ENCODE results near the gene ZNF281.

Gene ZNF281

DNA sequence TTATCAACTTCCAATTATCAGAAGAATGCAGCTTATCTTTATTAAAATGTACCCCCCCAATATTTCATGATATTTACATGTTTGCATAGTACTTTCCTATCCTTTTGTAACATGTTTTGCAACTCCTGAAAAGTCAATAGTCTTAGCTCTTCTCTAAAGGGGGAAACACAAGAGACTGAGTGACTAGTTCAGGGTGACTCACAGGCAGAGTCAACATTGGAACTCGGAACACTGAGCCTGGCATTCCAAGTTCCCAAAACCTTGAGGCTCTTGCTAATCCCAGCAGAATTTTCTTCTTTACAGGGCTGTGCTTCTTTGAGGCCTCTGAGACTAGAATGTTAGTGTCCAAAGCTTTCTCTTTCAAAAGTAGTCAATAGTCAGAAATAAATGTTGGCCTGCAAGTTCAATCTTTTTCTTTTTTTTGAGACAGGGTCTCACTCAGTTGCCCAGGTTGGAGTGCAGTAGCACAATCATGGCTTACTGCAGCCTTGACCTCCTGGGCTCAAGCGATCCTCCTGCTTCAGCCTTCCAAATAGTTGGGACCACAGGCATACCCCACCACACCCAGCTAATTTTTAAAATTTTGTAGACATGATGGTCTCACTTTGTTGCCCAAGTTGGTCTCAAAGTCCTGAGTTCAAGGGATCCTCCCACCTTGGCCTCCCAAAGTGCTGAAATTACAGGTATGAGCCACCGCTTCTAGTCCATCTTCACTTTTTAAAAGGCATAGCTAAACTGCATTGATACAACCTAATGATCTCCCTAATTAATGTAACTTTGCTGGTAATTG is 37.5 kb downstream of the ZNF281 start:
- no peak overlapping the region for H3K4me3 ChIP-seq (ENCODE audit: low read depth, low read length)
- TF ChIP-seq MYC (IDR thresholded peaks at IDR 0.05; ENCODE audit: low read depth, low read length) (no peak), POLR2A (IDR thresholded peaks at IDR 0.05; ENCODE audit: extremely low read depth, insufficient read length) (no peak)
- TF ChIP-seq, protein P1, sequence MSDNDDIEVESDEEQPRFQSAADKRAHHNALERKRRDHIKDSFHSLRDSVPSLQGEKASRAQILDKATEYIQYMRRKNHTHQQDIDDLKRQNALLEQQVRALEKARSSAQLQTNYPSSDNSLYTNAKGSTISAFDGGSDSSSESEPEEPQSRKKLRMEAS (IDR thresholded peaks at IDR 0.05; ENCODE audit: low read depth, low read length) = no peak
- TF ChIP-seq, protein P2, sequence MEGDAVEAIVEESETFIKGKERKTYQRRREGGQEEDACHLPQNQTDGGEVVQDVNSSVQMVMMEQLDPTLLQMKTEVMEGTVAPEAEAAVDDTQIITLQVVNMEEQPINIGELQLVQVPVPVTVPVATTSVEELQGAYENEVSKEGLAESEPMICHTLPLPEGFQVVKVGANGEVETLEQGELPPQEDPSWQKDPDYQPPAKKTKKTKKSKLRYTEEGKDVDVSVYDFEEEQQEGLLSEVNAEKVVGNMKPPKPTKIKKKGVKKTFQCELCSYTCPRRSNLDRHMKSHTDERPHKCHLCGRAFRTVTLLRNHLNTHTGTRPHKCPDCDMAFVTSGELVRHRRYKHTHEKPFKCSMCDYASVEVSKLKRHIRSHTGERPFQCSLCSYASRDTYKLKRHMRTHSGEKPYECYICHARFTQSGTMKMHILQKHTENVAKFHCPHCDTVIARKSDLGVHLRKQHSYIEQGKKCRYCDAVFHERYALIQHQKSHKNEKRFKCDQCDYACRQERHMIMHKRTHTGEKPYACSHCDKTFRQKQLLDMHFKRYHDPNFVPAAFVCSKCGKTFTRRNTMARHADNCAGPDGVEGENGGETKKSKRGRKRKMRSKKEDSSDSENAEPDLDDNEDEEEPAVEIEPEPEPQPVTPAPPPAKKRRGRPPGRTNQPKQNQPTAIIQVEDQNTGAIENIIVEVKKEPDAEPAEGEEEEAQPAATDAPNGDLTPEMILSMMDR (IDR thresholded peaks at IDR 0.05; ENCODE audit: low read depth, low read length) = no peak
- DNase-seq (ENCODE audit: low read depth) = no peak

DNA sequence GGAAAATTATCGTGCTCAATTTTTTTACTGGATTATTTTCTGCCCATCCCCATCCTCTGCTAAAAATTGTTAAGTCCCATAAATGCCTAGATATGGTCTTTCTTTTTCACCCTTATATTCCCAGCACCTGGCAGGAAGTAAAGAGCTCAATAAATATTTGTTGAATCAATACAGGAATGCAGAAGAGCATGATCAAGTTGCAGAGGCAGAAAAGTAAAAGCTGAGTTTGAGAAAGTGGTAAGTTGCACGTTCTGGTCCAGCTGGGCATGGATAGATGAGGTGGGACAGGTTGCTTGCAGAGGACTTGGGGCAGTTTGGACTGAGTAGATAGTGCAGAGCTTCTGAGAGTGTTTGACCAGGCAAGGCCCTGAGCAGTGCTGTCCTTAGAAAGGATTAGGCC is 40.1 kb downstream of the ZNF281 start:
- H3K4me3 ChIP-seq (ENCODE audit: low read depth, low read length) = no peak overlapping the region
- TF ChIP-seq, protein P1 (IDR thresholded peaks at IDR 0.05; ENCODE audit: low read depth, low read length) = no peak
- TF ChIP-seq MYC (IDR thresholded peaks at IDR 0.05; ENCODE audit: low read depth, low read length) (no peak), POLR2A (IDR thresholded peaks at IDR 0.05; ENCODE audit: extremely low read depth, insufficient read length) (no peak)
- TF ChIP-seq, protein P2 (IDR thresholded peaks at IDR 0.05; ENCODE audit: low read depth, low read length) = no peak
- DNase-seq (ENCODE audit: low read depth) = no peak

DNA sequence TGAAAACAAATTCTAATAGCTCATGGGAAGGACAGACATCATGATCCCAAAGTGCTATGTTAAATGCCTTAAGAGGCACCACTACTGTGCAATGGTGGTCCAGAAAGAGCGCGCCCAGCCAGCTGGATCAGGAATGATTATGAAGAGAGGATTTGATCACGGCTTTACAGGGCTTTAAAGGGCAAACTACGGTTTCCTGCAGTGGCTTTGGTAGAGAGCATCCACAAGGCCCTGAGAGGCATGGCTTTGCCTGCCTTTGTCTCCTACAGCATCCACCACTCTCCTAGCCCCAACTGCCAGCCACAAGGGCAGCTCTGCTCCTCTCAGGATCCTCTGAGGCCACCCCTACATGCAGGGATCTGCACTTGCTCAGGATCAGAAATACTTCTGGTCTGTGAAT is 40.7 kb downstream of the ZNF281 start:
- TF ChIP-seq, protein P1 (IDR thresholded peaks at IDR 0.05; ENCODE audit: low read depth, low read length) = no peak
- TF ChIP-seq POLR2A (IDR thresholded peaks at IDR 0.05; ENCODE audit: extremely low read depth, insufficient read length) (no peak), MYC (IDR thresholded peaks at IDR 0.05; ENCODE audit: low read depth, low read length) (no peak)
- TF ChIP-seq, protein P2 (IDR thresholded peaks at IDR 0.05; ENCODE audit: low read depth, low read length) = no peak
- no peak for DNase-seq (ENCODE audit: low read depth)
- H3K4me3 ChIP-seq (ENCODE audit: low read depth, low read length) = no peak overlapping the region

DNA sequence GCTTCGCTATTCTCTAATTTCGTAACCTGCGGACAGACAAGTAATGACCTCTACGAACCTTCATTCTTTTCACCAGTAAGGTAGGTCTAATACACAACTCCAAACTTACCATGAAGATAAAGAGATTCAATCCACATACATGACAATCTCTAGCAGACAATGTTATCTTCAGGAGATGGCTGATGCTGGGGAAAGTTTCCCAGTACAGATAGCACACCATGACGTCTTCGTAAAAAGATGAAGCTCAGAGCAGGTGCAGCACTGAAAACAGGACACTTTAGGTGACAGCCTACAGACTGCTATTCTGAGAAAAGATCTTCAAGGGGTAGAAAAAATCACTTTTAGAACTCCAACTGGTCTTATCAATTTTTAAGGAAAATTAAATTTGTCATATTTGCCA is 41.3 kb downstream of the ZNF281 start:
- DNase-seq (ENCODE audit: low read depth) = no peak
- TF ChIP-seq MYC (IDR thresholded peaks at IDR 0.05; ENCODE audit: low read depth, low read length) (no peak), POLR2A (IDR thresholded peaks at IDR 0.05; ENCODE audit: extremely low read depth, insufficient read length) (no peak)
- TF ChIP-seq, protein P1 (IDR thresholded peaks at IDR 0.05; ENCODE audit: low read depth, low read length) = no peak
- TF ChIP-seq, protein P2 (IDR thresholded peaks at IDR 0.05; ENCODE audit: low read depth, low read length) = no peak

DNA sequence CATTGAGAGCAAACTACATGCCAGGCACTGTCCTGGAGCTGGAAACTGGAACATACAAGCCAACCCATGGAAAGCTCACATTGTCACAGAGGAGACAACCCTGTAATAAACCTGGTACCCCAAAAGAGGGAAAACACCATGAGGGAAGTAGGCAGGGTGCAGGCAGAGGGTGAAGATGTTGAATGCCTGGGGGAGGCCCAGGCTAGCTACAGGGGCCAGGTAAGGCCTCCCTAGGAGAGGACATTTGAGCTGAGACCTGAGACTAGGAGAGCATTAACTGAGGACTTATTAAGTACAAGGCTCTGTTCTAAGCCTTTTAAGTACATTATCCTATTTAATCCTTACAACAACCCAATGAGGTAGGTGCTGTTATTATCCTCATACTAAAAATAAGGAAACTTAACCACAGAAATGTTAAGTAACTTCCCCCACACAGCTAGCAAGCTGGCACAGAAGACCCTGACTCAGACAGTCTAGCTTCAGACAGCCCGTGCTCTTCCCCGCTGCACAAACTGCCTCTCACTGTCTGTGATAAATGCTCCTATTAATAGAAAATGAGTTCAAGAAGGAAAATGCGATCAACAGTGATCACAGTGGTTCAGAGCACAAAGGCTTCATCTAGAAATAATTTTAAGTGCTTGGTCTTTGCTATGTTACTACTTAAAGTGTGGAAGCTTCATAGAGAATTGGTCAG is 41.8 kb downstream of the ZNF281 start:
- TF ChIP-seq POLR2A (IDR thresholded peaks at IDR 0.05; ENCODE audit: extremely low read depth, insufficient read length) (no peak), MYC (IDR thresholded peaks at IDR 0.05; ENCODE audit: low read depth, low read length) (no peak)
- TF ChIP-seq, protein P2 (IDR thresholded peaks at IDR 0.05; ENCODE audit: low read depth, low read length) = no peak
- TF ChIP-seq, protein P1 (IDR thresholded peaks at IDR 0.05; ENCODE audit: low read depth, low read length) = no peak
- peak; percentile 83 for DNase-seq (ENCODE audit: low read depth)
- peak overlapping the region; percentile 45 for H3K4me3 ChIP-seq (ENCODE audit: low read depth, low read length)

More for the DNA sequence above, 41.3 kb downstream of the ZNF281 start:
- H3K4me3 ChIP-seq (ENCODE audit: low read depth, low read length) = peak overlapping the region; percentile 45
